Spleen (tissue), 11 donors: Measurements from ENCODE around the gene ADARB1. TPM values are rescaled to one million over a fixed set of nuclear protein-coding genes. Genes with fewer than 3 reads are reported as not detected.
A peak's percentile ranks its signal among the peaks of the same experiment; 100 is the strongest.

Experiments used
- DNase-seq: peaks from one replicate; pipeline ENCODE4 v3.0.0-alpha.2; 2020
- H3K27ac ChIP-seq, 8 donors: fragments of 200-600 bp; sonication (generic) in 7 of 8; 1 replicate in 4 of 8; 2 replicates in 4 of 8; pipeline versions ENCODE4 v1.5.0 to v1.8.0; 2016 to 2021; ENCODE audit warnings: inconsistent platforms in 4 of 8, mild to moderate bottlenecking in 4 of 8, moderate library complexity in 1 of 8
- H3K27me3 ChIP-seq, 7 donors: fragments of 200-600 bp; sonication (generic) in 6 of 7; replicated peaks in 1 of 7; 1 replicate in 4 of 7; 2 replicates in 3 of 7; pipeline versions ENCODE4 v1.5.0 to v1.8.0; 2016 to 2021; ENCODE audit warnings: inconsistent platforms in 3 of 7, mild to moderate bottlenecking in 1 of 7
- H3K36me3 ChIP-seq, 6 donors: fragments of 200-600 bp; sonication (generic) in 5 of 6; 1 replicate in 4 of 6; 2 replicates in 2 of 6; pipeline versions ENCODE4 v1.5.0 to v1.8.0; 2016 to 2021; ENCODE audit warnings: inconsistent platforms in 2 of 6
- H3K4me1 ChIP-seq, 6 donors: fragments of 200-600 bp; sonication (generic) in 5 of 6; 1 replicate in 3 of 6; 2 replicates in 3 of 6; pipeline versions ENCODE4 v1.5.0 to v1.8.0; 2016 to 2021; ENCODE audit warnings: inconsistent platforms in 3 of 6
- H3K4me3 ChIP-seq, 8 donors: fragments of 200-600 bp; sonication (generic) in 7 of 8; 1 replicate in 4 of 8; 2 replicates in 4 of 8; pipeline versions ENCODE4 v1.5.0 to v1.8.0; 2016 to 2021; ENCODE audit warnings: inconsistent platforms in 4 of 8, mild to moderate bottlenecking in 4 of 8, moderate library complexity in 2 of 8
- H3K9me3 ChIP-seq, 8 donors: fragments of 200-600 bp; sonication (generic) in 7 of 8; 1 replicate in 4 of 8; 2 replicates in 4 of 8; pipeline versions ENCODE4 v1.5.0 to v1.8.0; 2016 to 2021; ENCODE audit warnings: inconsistent platforms in 4 of 8
- POLR2A ChIP-seq, 3 donors: fragments of 450-650 bp; IDR thresholded peaks; one replicate each; pipeline ENCODE4 v1.5.1; 2017; ENCODE audit warnings: antibody characterized with exemption in 3 of 3, mild to moderate bottlenecking in 1 of 3
- POLR2AphosphoS5 ChIP-seq, 3 donors: sonication (generic); formaldehyde crosslinking; IDR thresholded peaks; one replicate each; pipeline ENCODE4 v1.5.1; 2017; ENCODE audit warnings: antibody characterized with exemption in 3 of 3
- WGBS, 5 donors: extraction: QIAGEN DNeasy Blood & Tissue Kit in 3 of 5; methylation state at CpG; one replicate each; pipeline versions ENCODE4 v1.1.5 to v1.1.7; 2013 to 2018; 5-methylcytosine and 5-hydroxymethylcytosine counted together
- intact Hi-C: fragments of 100-400 bp; cut with DNase I; formaldehyde crosslinking; loops from one replicate; pipeline ENCODE4 v1.15.0; 2023; ENCODE audit warnings: low total_unique reads
- polyA plus RNA-seq, 3 donors: library from polyadenylated mRNA; stranded (reverse); fragments of 200-250 nt; gene quantifications; one replicate each; pipeline ENCODE4 v1.2.1, GENCODE V29; 2013
- total RNA-seq, 7 donors: library from RNA; depleted of rRNA in 3 of 7; stranded (reverse); fragments of >200 nt in 3 of 7; fragmentation: NEBNext Ultra II Directional in 4 of 7; extraction: Animal tissue kit (Norgen Biotek cat#: 25700) in 4 of 7; gene quantifications; one replicate each; pipeline versions ENCODE4 v1.1.0 to v1.2.1, GENCODE V29; 2016 to 2021
- TF ChIP-seq, protein P1 (sequence below), 11 experiments: fragments of 200-600 bp in 7 of 11; fragments of 450-650 bp in 4 of 11; sonication (generic) in 4 of 11; IDR thresholded peaks in 8 of 11; conservative IDR thresholded peaks in 3 of 11; 1 replicate in 7 of 11; 2 replicates in 4 of 11; pipeline versions ENCODE4 v1.4.0 to v1.8.0; 2016 to 2021; ENCODE audit warnings: antibody characterized with exemption in 11 of 11, inconsistent platforms in 4 of 11, mild to moderate bottlenecking in 1 of 11
- donor health status: healthy with polysubstance abuse.
- donor health status: DM: no; HTN: no; CAD: no; lungs with moderate emphysema.
- donor health status: DM: no; HTN: no; CAD: no.
- donor health status: Bipolar disorder and iron deficiency.
- donor health status: healthy.
- donor health status: DM: no; HTN: no; CAD: no.
- donor health status: DM: yes; HTN: yes; CAD: no.

ADARB1 gene
- total and polyA plus RNA-seq, 10 donors = 9.1 to 50.8 (median 29.0) TPM

DNA sequence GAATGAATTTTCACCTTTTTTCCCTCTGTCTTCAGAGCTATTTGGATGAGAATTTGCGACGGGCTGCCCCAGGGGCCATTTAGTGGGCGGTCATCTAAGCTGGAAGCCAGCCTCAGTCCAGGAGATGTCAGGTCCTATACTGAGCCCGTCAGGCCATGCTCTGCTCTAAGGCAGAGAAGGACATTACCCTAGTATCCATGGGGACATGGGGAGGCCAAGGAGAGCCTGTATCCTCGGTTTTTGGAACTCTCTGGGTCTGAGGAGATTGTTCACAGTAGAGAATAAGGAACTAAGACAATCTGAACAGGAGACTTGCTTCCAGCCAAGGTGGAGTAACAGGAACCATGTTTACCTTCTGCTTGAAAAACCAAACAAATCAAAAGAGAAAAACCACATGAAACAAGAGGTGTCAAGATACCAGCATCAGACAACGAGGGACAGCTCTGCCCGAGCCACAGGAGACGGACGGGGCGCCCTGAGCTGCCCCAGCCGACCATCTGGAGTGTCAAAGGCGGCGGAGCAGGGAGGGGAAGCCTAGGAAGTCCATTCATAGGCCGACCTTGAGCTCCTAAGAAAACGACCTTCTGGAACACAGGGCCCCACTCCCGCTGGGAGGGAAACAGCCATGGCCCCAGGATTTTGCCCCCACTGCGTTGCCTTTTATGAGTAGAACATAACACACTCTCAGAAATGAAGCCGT is 20.0 kb upstream of the ADARB1 start:
- Histone ChIP-seq H3K27ac (no peak overlapping the region), H3K4me1 (peaks cover 0 to 24% (median 2%) of the 10 kb centered on the region in 6 donors), H3K4me3 (no peak overlapping the region), H3K36me3 (no peaks in the 10 kb centered on the region), H3K27me3 (peaks cover 0 to 59% (median 0%) of the 10 kb centered on the region in 7 donors), H3K9me3 (no peaks in the 10 kb centered on the region)
- no peak for DNase-seq
- intact Hi-C loops = no loop called here
- TF ChIP-seq POLR2A (IDR thresholded peaks at IDR 0.05) (no peak), POLR2AphosphoS5 (IDR thresholded peaks at IDR 0.05) (peak in 1 of 3 donors; percentile 21)
- WGBS, 5 donors = 55 to 75% (median 70%) methylated on average over 18 of the region's 18 CpGs

GRCh38 chr21:45054927-45055612 is 19.3 kb upstream of the ADARB1 start:
- H3K27me3 ChIP-seq = peaks cover 0 to 59% (median 0%) of the 10 kb centered on the region in 7 donors
- H3K27ac ChIP-seq = no peak overlapping the region
- TF ChIP-seq, protein P1, sequence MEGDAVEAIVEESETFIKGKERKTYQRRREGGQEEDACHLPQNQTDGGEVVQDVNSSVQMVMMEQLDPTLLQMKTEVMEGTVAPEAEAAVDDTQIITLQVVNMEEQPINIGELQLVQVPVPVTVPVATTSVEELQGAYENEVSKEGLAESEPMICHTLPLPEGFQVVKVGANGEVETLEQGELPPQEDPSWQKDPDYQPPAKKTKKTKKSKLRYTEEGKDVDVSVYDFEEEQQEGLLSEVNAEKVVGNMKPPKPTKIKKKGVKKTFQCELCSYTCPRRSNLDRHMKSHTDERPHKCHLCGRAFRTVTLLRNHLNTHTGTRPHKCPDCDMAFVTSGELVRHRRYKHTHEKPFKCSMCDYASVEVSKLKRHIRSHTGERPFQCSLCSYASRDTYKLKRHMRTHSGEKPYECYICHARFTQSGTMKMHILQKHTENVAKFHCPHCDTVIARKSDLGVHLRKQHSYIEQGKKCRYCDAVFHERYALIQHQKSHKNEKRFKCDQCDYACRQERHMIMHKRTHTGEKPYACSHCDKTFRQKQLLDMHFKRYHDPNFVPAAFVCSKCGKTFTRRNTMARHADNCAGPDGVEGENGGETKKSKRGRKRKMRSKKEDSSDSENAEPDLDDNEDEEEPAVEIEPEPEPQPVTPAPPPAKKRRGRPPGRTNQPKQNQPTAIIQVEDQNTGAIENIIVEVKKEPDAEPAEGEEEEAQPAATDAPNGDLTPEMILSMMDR (IDR thresholded peaks at IDR 0.05 in 8 of 11, conservative IDR thresholded peaks at IDR 0.05 in 3 of 11) = no peak
- TF ChIP-seq POLR2AphosphoS5 (IDR thresholded peaks at IDR 0.05) (no peak), POLR2A (IDR thresholded peaks at IDR 0.05) (no peak)
- no peak for DNase-seq
- intact Hi-C loops = no loop called here
- no peaks in the 10 kb centered on the region for H3K9me3 ChIP-seq
- H3K4me3 ChIP-seq = no peak overlapping the region
- peaks cover 0 to 24% (median 2%) of the 10 kb centered on the region in 6 donors for H3K4me1 ChIP-seq
- H3K36me3 ChIP-seq = no peaks in the 10 kb centered on the region
- WGBS, 5 donors = 83 to 90% (median 89%) methylated on average over 24 to 37 of the region's 37 CpGs

DNA sequence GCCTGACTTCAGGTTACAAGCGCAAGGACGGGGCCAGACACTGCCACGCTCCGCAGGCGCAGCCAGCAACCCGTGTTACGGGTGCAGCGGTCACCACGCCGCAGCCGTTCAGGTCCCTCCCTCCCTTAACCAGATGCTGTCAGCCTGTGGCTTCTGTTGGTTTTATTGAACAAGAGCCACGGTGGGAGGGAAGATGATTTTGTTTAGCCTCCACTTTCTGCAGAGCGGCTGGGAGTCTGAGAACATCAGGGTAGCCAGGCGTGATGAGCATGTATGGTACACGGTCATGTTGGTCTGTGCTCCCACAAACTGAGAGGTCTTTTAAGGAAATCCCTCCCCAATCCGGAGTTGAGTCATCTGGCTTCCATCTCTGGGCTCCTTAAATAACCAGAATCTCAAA is 18.5 kb upstream of the ADARB1 start:
- no peak for DNase-seq
- Histone ChIP-seq H3K4me1 (peaks cover 0 to 24% (median 2%) of the 10 kb centered on the region in 6 donors), H3K27ac (peak overlapping the region in 1 of 8 donors; percentile 11), H3K4me3 (no peak overlapping the region), H3K36me3 (no peaks in the 10 kb centered on the region), H3K27me3 (peaks cover 0 to 59% (median 0%) of the 10 kb centered on the region in 7 donors), H3K9me3 (no peaks in the 10 kb centered on the region)
- intact Hi-C loops = no loop called here
- TF ChIP-seq POLR2AphosphoS5 (IDR thresholded peaks at IDR 0.05) (no peak), POLR2A (IDR thresholded peaks at IDR 0.05) (no peak)
- TF ChIP-seq, protein P1 (IDR thresholded peaks at IDR 0.05 in 8 of 11, conservative IDR thresholded peaks at IDR 0.05 in 3 of 11) = no peak
- WGBS, 5 donors = 79 to 86% (median 80%) methylated on average over 16 of the region's 16 CpGs

DNA sequence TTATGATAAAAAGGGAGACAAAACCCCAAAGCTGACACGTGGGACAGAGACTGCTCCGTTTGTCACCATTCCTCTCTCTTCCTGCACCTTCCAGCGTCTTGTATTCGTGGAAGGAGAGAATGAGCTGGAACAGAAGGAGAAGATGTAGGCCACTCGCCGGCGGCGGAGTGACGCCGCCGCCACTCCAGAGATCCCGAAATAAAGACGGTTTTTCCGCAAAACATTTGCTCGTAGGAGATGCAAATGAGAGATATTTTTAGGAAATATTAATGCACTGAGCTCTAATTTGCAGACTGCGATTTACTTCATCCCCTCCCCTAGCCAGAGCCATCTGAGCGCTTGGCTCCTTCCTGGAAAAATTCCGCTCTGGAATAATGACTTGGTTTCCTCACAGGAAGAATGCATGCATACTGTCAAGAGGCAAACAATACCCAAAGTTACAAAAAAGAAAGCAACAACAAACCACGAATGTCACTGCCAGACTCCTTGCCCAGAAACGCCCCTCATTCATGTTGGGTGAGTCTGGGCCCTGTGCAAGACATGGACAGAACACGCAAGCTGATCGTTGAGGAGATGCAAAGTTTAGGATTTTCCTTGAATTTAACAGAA is 18.0 kb upstream of the ADARB1 start:
- H3K4me1 ChIP-seq = peaks cover 0 to 24% (median 2%) of the 10 kb centered on the region in 6 donors
- WGBS, 5 donors = 55 to 72% (median 60%) methylated on average over 22 of the region's 22 CpGs
- intact Hi-C loops = no loop called here
- H3K9me3 ChIP-seq = no peaks in the 10 kb centered on the region
- TF ChIP-seq POLR2AphosphoS5 (IDR thresholded peaks at IDR 0.05) (no peak), POLR2A (IDR thresholded peaks at IDR 0.05) (no peak)
- TF ChIP-seq, protein P1 (IDR thresholded peaks at IDR 0.05 in 8 of 11, conservative IDR thresholded peaks at IDR 0.05 in 3 of 11) = no peak
- no peak for DNase-seq
- H3K4me3 ChIP-seq = no peak overlapping the region
- peaks cover 0 to 58% (median 0%) of the 10 kb centered on the region in 7 donors for H3K27me3 ChIP-seq
- no peaks in the 10 kb centered on the region for H3K36me3 ChIP-seq
- H3K27ac ChIP-seq = peak overlapping the region in 1 of 8 donors; percentile 11
